HG02938 (cell line): Measurements from ENCODE around the gene HINFP.
"Not testable (repeated sequence)": the region's sequence is repeated elsewhere in the genome, so short reads cannot be mapped to it uniquely, and the experiment has no call there.

Source experiments
- ATAC-seq: cut with Tn5 transposase; IDR thresholded peaks from one replicate; pipeline ENCODE4 v1.9.1; 2021; ENCODE audit warnings: mild to moderate bottlenecking, moderate library complexity; ENCODE audit not compliant: unreplicated experiment

The HINFP gene

GRCh38 chr11:119155733-119156492, 34.5 kb downstream of the HINFP start:
- ATAC-seq = no peak

GRCh38 chr11:119156496-119156895, 35.1 kb downstream of the HINFP start:
- ATAC-seq = no peak

- ATAC-seq = no peak
These were observed 35.7 kb downstream of the HINFP start for GRCh38 chr11:119157063-119157462.

GRCh38 chr11:119158467-119158866, 37.1 kb downstream of the HINFP start:
- ATAC-seq = no peak

- ATAC-seq = no peak
These were observed 38.8 kb downstream of the HINFP start for GRCh38 chr11:119160151-119160550.

GRCh38 chr11:119161871-119162270, 40.5 kb downstream of the HINFP start:
- ATAC-seq = no peak

- no peak for ATAC-seq
These were observed 45.1 kb downstream of the HINFP start for GRCh38 chr11:119166368-119167076.

GRCh38 chr11:119167077-119167458, 45.7 kb downstream of the HINFP start:
- not testable (repeated sequence) for ATAC-seq

GRCh38 chr11:119167933-119168332, 46.6 kb downstream of the HINFP start:
- no peak for ATAC-seq

- ATAC-seq = peak; percentile 80
These were observed 47.3 kb downstream of the HINFP start, which contains the start of gene NLRX1 for GRCh38 chr11:119168471-119169281. Gene NLRX1, plus strand, starts transcription at chr11:119168725. Its CDS starts 2,679 bp downstream, at chr11:119171404.

- peak; percentile 21 for ATAC-seq
These were observed 47.9 kb downstream of the HINFP start for GRCh38 chr11:119169282-119169719.

GRCh38 chr11:119172513-119172912, 51.1 kb downstream of the HINFP start:
- no peak for ATAC-seq

GRCh38 chr11:119173453-119173852, 52.1 kb downstream of the HINFP start:
- no peak for ATAC-seq

GRCh38 chr11:119175493-119176077, 54.2 kb downstream of the HINFP start:
- no peak for ATAC-seq

- no peak for ATAC-seq
These were observed 56.8 kb downstream of the HINFP start for GRCh38 chr11:119178166-119178680.

GRCh38 chr11:119179342-119179741, 58.0 kb downstream of the HINFP start:
- no peak for ATAC-seq

GRCh38 chr11:119179983-119180382, 58.6 kb downstream of the HINFP start:
- no peak for ATAC-seq

GRCh38 chr11:119180729-119181676, 59.6 kb downstream of the HINFP start:
- no peak for ATAC-seq

- no peak for ATAC-seq
These were observed 60.5 kb downstream of the HINFP start for GRCh38 chr11:119181677-119182412.
